Peyer's patch (tissue), 4 donors: Measurements from ENCODE around the gene DOCK2. TPM values are rescaled to one million over a fixed set of nuclear protein-coding genes. Genes with fewer than 3 reads are reported as not detected.

Experiments used
- DNase-seq, 3 donors: peaks; one replicate each; pipeline ENCODE4 v3.0.0-alpha.2; 2017 to 2019
- H3K27ac ChIP-seq, 4 donors: fragments of 200-600 bp; sonication (generic); one replicate each; pipeline ENCODE4 v1.5.1; 2016 to 2019
- H3K27me3 ChIP-seq, 2 donors: fragments of 200-600 bp; sonication (generic); one replicate each; pipeline ENCODE4 v1.5.1; 2019
- H3K36me3 ChIP-seq, 3 donors: fragments of 200-600 bp; sonication (generic); one replicate each; pipeline ENCODE4 v1.5.1; 2016 to 2019
- H3K4me1 ChIP-seq, 4 donors: fragments of 200-600 bp; sonication (generic); one replicate each; pipeline ENCODE4 v1.5.1; 2016 to 2019
- H3K4me3 ChIP-seq, 4 donors: fragments of 200-600 bp; sonication (generic); 1 replicate in 3 of 4; 2 replicates in 1 of 4; pipeline ENCODE4 v1.5.1; 2016 to 2019; ENCODE audit warnings: mild to moderate bottlenecking in 1 of 4
- H3K9me3 ChIP-seq, 4 donors: fragments of 200-600 bp; sonication (generic); one replicate each; pipeline ENCODE4 v1.5.1; 2016 to 2019; ENCODE audit warnings: mild to moderate bottlenecking in 1 of 4
- CTCF ChIP-seq, 6 experiments: fragments of 450-650 bp in 4 of 6; fragments of 200-600 bp in 2 of 6; sonication (generic) in 1 of 6; IDR thresholded peaks; one replicate each; pipeline ENCODE4 v1.5.1; 2017 to 2019; ENCODE audit warnings: antibody characterized with exemption in 6 of 6, mild to moderate bottlenecking in 3 of 6, moderate library complexity in 1 of 6
- POLR2A ChIP-seq, 2 donors: fragments of 450-650 bp; IDR thresholded peaks; one replicate each; pipeline ENCODE4 v1.5.1; 2017; ENCODE audit warnings: antibody characterized with exemption in 2 of 2, mild to moderate bottlenecking in 2 of 2, moderate library complexity in 2 of 2
- total RNA-seq, 4 donors: library from RNA; depleted of rRNA; stranded (reverse); fragments of >200 nt; gene quantifications; one replicate each; pipeline ENCODE4 v1.1.0, GENCODE V29; 2016

DOCK2 gene
- total RNA-seq, 4 donors from 2014 or later = 13.8 to 200 (median 17.8) TPM

GRCh38 chr5:169989365-169989764 lies 352.3 kb downstream of the DOCK2 start:
- Histone ChIP-seq H3K9me3 (no peaks in the 10 kb centered on the region), H3K4me1 (no peaks in the 10 kb centered on the region), H3K4me3 (no peak overlapping the region), H3K36me3 (no peaks in the 10 kb centered on the region), H3K27me3 (no peaks in the 10 kb centered on the region), H3K27ac (no peak overlapping the region)
- no peak for DNase-seq
- TF ChIP-seq CTCF (IDR thresholded peaks at IDR 0.05) = no peak
- no peak for TF ChIP-seq POLR2A (IDR thresholded peaks at IDR 0.05)

- Histone ChIP-seq H3K27ac (no peak overlapping the region), H3K9me3 (no peaks in the 10 kb centered on the region), H3K27me3 (no peaks in the 10 kb centered on the region), H3K4me3 (no peak overlapping the region), H3K36me3 (no peaks in the 10 kb centered on the region), H3K4me1 (no peaks in the 10 kb centered on the region)
- no peak for DNase-seq
- TF ChIP-seq CTCF (IDR thresholded peaks at IDR 0.05) = no peak
- no peak for TF ChIP-seq POLR2A (IDR thresholded peaks at IDR 0.05)
Observed at GRCh38 chr5:169991115-169991869, 354.2 kb downstream of the DOCK2 start.

GRCh38 chr5:169992789-169993484 lies 355.9 kb downstream of the DOCK2 start:
- Histone ChIP-seq H3K36me3 (no peaks in the 10 kb centered on the region), H3K4me1 (no peaks in the 10 kb centered on the region), H3K27ac (no peak overlapping the region), H3K27me3 (no peaks in the 10 kb centered on the region), H3K4me3 (no peak overlapping the region), H3K9me3 (no peaks in the 10 kb centered on the region)
- DNase-seq = no peak
- TF ChIP-seq POLR2A (IDR thresholded peaks at IDR 0.05) (no peak), CTCF (IDR thresholded peaks at IDR 0.05) (no peak)

- no peak for TF ChIP-seq POLR2A (IDR thresholded peaks at IDR 0.05)
- no peaks in the 10 kb centered on the region for H3K36me3 ChIP-seq
- no peaks in the 10 kb centered on the region for H3K27me3 ChIP-seq
- H3K27ac ChIP-seq = no peak overlapping the region
- no peaks in the 10 kb centered on the region for H3K4me1 ChIP-seq
- DNase-seq = no peak
- H3K4me3 ChIP-seq = no peak overlapping the region
- no peaks in the 10 kb centered on the region for H3K9me3 ChIP-seq
Observed at GRCh38 chr5:169993485-169993790, 356.4 kb downstream of the DOCK2 start.

- no peak for DNase-seq
- Histone ChIP-seq H3K27ac (no peak overlapping the region), H3K4me1 (no peaks in the 10 kb centered on the region), H3K27me3 (no peaks in the 10 kb centered on the region), H3K36me3 (no peaks in the 10 kb centered on the region), H3K4me3 (no peak overlapping the region), H3K9me3 (no peaks in the 10 kb centered on the region)
- TF ChIP-seq POLR2A (IDR thresholded peaks at IDR 0.05) (no peak), CTCF (IDR thresholded peaks at IDR 0.05) (no peak)
Observed at GRCh38 chr5:169997798-169998197, 360.7 kb downstream of the DOCK2 start.

GRCh38 chr5:169999621-170000020 lies 362.5 kb downstream of the DOCK2 start:
- Histone ChIP-seq H3K27ac (no peak overlapping the region), H3K4me1 (no peaks in the 10 kb centered on the region), H3K36me3 (no peaks in the 10 kb centered on the region), H3K27me3 (no peaks in the 10 kb centered on the region), H3K4me3 (no peak overlapping the region), H3K9me3 (no peaks in the 10 kb centered on the region)
- TF ChIP-seq POLR2A (IDR thresholded peaks at IDR 0.05) (no peak), CTCF (IDR thresholded peaks at IDR 0.05) (no peak)
- no peak for DNase-seq
